ENCODE measurements around the gene LZTR1. TPM values are rescaled to one million over a fixed set of nuclear protein-coding genes. Genes with fewer than 3 reads are reported as not detected.

LZTR1 gene
- total RNA-seq, 1 donor from 2014 or later, result 72.8 TPM

DNA sequence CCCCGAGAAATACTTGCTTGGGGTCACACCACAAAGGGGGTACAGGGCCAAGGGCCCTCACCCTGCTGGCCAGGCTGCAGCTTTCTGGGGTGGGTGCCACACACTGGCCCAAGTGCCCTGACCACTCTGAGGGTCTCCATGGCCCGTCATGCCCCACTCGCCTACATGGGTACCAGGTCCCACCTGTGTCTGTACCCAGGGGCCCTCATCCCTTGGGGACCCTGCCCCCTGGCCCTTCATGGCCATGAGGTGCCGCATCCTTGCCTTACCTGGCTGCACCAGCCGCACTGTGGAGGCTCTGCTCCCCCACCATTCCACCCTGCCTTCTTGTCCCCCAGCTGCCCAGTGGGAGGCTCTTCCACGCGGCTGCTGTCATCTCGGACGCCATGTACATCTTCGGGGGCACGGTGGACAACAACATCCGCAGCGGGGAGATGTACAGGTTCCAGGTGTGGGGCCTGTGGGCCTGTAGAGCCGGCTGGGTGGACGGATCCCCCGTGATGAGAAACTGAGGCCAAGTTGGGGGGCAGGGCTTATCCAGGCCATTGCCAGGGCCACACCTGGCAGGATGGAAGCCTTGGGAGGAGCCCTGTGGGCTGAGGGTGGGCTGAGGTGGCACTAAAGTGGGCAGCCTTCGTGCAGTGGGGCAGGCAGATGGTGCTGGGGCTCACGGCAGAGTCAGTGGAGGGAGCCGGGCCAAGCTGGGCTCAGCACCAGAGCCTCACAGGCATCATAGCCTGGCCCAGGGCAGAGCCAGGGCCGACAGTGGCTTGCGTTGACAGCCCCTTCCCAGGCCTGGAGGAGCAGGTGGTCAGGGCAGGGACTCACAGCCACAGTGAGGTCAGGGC lies 10.6 kb downstream of the LZTR1 start:
- H3K27me3 ChIP-seq, result no peaks in the 10 kb centered on the region

DNA sequence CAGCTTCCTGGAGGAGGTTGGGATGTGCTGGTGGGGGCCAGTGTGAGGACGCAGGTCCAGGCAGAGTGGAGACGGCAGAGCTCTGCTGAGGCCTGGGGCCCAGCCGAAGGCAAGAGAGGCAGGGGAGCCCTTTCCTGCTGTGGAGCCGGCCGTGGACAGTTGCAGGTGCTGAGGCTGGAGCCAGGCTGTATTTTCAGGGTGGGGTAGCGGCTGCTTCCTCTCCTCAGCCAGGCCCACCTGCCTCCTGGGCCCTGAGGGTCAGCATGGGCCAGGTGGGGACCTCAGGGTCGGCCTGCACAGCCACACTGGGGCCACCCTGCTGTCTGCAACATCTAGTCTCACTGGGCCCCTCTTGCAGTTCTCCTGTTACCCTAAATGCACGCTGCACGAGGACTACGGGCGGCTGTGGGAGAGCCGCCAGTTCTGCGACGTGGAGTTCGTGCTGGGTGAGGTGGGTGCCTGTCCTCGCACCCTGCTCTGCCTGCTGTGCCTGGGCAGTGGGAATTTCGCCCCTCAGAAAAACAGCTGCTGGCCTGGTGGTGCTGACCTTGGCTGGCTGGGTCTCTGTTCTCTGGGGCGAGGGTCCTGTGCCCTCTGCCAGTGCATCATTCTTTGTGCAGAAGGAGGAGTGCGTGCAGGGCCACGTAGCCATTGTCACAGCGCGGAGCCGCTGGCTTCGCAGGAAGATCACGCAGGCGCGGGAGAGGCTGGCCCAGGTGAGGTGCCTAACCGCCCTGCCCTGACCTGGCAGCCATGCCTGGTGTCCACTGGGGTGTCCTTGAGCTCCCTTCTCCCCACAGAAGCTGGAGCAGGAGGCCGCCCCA lies 11.4 kb downstream of the LZTR1 start:
- Histone ChIP-seq H3K36me3 (peaks cover 43 to 86% of the 10 kb centered on the region in 2 donors), H3K4me1 (no peaks in the 10 kb centered on the region), H3K27me3 (no peaks in the 10 kb centered on the region), H3K27ac (no peak overlapping the region), H3K9me3 (no peaks in the 10 kb centered on the region), H3K4me3 (no peak overlapping the region)
- TF ChIP-seq, protein P1, sequence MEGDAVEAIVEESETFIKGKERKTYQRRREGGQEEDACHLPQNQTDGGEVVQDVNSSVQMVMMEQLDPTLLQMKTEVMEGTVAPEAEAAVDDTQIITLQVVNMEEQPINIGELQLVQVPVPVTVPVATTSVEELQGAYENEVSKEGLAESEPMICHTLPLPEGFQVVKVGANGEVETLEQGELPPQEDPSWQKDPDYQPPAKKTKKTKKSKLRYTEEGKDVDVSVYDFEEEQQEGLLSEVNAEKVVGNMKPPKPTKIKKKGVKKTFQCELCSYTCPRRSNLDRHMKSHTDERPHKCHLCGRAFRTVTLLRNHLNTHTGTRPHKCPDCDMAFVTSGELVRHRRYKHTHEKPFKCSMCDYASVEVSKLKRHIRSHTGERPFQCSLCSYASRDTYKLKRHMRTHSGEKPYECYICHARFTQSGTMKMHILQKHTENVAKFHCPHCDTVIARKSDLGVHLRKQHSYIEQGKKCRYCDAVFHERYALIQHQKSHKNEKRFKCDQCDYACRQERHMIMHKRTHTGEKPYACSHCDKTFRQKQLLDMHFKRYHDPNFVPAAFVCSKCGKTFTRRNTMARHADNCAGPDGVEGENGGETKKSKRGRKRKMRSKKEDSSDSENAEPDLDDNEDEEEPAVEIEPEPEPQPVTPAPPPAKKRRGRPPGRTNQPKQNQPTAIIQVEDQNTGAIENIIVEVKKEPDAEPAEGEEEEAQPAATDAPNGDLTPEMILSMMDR (IDR thresholded peaks at IDR 0.05), result no peak
- intact Hi-C loops (cut with DNase I), result no loop called here
- no peak for DNase-seq (ENCODE audit: low spot score in 2 of 2)

More for the DNA sequence above, 10.6 kb downstream of the LZTR1 start:
- H3K9me3 ChIP-seq, result no peaks in the 10 kb centered on the region
- no peak overlapping the region for H3K27ac ChIP-seq
- H3K36me3 ChIP-seq, result peaks cover 47 to 86% of the 10 kb centered on the region in 2 donors
- no peaks in the 10 kb centered on the region for H3K4me1 ChIP-seq
- H3K4me3 ChIP-seq, result no peak overlapping the region
- intact Hi-C loops (cut with DNase I), result no loop called here
- no peak for DNase-seq (ENCODE audit: low spot score in 2 of 2)
- TF ChIP-seq, protein P1 (IDR thresholded peaks at IDR 0.05), result no peak

DNA sequence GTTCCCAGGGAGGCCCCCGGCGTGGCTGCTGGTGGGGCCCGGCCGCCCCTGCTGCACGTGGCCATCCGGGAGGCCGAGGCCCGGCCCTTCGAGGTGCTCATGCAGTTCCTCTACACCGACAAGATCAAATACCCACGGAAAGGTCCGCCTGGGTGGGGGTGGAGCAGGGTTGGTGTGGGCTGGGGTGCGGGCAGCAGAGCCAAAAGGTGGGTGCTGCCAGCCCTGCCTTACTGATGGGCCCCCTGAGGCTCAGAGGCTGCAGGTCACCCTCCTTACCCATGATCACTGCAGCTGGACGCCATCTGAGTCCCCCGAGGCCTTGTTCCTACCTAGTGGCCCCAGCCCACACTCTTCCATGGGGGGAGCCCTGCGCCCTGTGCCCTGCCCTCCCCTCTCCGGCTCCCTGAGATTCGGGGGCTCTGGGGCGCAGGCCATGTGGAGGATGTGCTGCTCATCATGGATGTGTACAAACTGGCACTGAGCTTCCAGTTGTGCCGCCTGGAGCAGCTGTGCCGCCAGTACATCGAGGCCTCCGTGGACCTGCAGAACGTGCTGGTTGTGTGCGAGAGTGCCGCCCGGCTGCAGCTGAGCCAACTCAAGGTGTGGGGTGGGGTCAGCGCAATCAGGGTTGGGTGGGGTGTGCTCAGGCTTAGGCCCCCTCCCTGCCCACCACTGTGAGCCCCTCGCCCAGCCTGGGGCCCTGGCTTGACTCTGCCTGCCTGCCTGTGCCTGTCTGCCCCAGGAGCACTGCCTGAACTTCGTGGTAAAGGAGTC lies 12.2 kb downstream of the LZTR1 start:
- H3K27me3 ChIP-seq, result no peaks in the 10 kb centered on the region
- peaks cover 43 to 89% of the 10 kb centered on the region in 2 donors for H3K36me3 ChIP-seq
- H3K9me3 ChIP-seq, result no peaks in the 10 kb centered on the region
- no peaks in the 10 kb centered on the region for H3K4me1 ChIP-seq
- H3K27ac ChIP-seq, result no peak overlapping the region
- intact Hi-C loops (cut with DNase I), result no loop called here
- TF ChIP-seq, protein P1 (IDR thresholded peaks at IDR 0.05), result no peak
- no peak overlapping the region for H3K4me3 ChIP-seq
- no peak for DNase-seq (ENCODE audit: low spot score in 2 of 2)

DNA sequence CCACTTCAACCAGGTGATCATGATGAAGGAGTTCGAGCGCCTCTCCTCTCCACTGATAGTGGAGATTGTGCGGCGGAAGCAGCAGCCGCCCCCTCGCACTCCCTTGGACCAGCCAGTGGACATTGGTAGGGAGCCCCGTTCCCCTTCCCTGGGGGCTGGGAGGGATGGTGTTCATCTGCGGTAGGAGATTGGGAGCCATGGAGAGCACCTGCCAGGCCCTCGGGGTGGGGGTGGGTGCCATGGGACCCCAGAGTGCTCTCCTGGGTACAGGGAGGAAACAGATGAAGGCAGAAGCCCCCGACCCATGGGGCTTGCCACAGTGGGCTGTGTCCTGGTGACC lies 12.8 kb downstream of the LZTR1 start:
- no peak overlapping the region for H3K27ac ChIP-seq
- intact Hi-C loops (cut with DNase I), result no loop called here
- H3K4me3 ChIP-seq, result no peak overlapping the region
- no peaks in the 10 kb centered on the region for H3K27me3 ChIP-seq
- peaks cover 49 to 94% of the 10 kb centered on the region in 2 donors for H3K36me3 ChIP-seq
- no peaks in the 10 kb centered on the region for H3K9me3 ChIP-seq
- H3K4me1 ChIP-seq, result peaks cover 0 to 4% of the 10 kb centered on the region in 2 donors
- DNase-seq (ENCODE audit: low spot score in 2 of 2), result no peak
- TF ChIP-seq, protein P1 (IDR thresholded peaks at IDR 0.05), result no peak

DNA sequence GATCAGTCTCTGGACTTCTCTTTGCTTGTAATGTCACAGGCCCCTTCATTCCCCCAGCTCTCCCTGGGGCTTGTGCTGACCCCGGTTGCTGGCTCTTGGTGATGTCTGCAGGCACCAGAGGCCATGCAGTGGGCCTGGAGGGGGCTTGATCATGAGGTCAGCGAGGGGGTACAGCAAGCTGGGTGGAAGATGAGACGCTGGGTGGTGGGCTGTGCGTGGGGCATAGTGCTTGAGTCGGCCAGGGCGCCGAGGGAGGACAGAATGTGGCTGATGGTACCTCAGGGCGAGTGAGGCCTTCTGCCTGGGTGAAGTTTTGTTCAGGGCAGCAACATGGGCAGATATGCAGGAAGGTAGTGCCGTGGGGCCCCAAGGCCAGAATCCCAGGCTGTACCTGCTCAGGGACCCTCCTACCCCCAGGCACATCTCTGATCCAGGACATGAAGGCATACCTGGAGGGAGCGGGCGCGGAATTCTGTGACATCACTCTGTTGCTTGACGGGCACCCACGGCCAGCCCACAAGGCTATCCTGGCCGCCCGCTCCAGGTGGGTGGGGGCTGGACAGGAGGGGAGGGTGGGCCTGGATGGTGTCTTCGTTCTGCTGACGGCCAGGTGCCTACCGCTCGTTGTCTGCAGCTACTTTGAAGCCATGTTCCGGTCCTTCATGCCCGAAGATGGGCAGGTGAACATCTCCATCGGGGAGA lies 13.4 kb downstream of the LZTR1 start:
- Histone ChIP-seq H3K9me3 (no peaks in the 10 kb centered on the region), H3K4me3 (no peak overlapping the region), H3K27me3 (no peaks in the 10 kb centered on the region), H3K4me1 (peaks cover 0 to 10% of the 10 kb centered on the region in 2 donors), H3K27ac (no peak overlapping the region), H3K36me3 (peaks cover 52 to 91% of the 10 kb centered on the region in 2 donors)
- intact Hi-C loops (cut with DNase I), result no loop called here
- no peak for DNase-seq (ENCODE audit: low spot score in 2 of 2)
- TF ChIP-seq, protein P1 (IDR thresholded peaks at IDR 0.05), result no peak

Data from ascending aorta (tissue), 2 donors.